Activated naive CD8-positive, alpha-beta T cell treated with anti-CD3 and anti-CD28 coated beads, Interleukin-2, amount 10 ng/mL, durations not matched to agents 7 days and 5 days (primary cell): ENCODE data around the gene MR1. TPM values are rescaled to one million over a fixed set of nuclear protein-coding genes. Genes with fewer than 3 reads are reported as not detected.
A peak's percentile ranks its signal among the peaks of the same experiment; 100 is the strongest.
"Not testable (repeated sequence)": the region's sequence is repeated elsewhere in the genome, so short reads cannot be mapped to it uniquely, and the experiment has no call there.

Experiments used
- ATAC-seq: fragments of 150-1000 bp; cut with Tn5 transposase; one replicate; pipeline ENCODE4 v1.10.0; 2021; ENCODE audit warnings: low read depth, moderate library complexity
- POLR2A ChIA-PET: fragments of 350-600 bp; sonication (Branson Sonifier 250); formaldehyde crosslinking; loops from one replicate; lab custom pipeline; 2021; ENCODE audit warnings: antibody characterized with exemption; lab: Charles Lee
- DNase-seq: peaks from one replicate; pipeline ENCODE4 v3.0.0; 2021
- H3K27ac Mint-ChIP-seq: one replicate; pipeline ENCODE4 v1.8.0; 2022; ENCODE audit warnings: mild to moderate bottlenecking, mixed read lengths
- H3K27me3 Mint-ChIP-seq: one replicate; pipeline ENCODE4 v1.8.0; 2022; ENCODE audit warnings: mild to moderate bottlenecking, moderate library complexity, mixed read lengths
- H3K36me3 Mint-ChIP-seq: one replicate; pipeline ENCODE4 v1.8.0; 2021; ENCODE audit warnings: mild to moderate bottlenecking, mixed read lengths
- H3K4me1 Mint-ChIP-seq: one replicate; pipeline ENCODE4 v1.8.0; 2021; ENCODE audit warnings: mixed read lengths
- H3K4me3 Mint-ChIP-seq: one replicate; pipeline ENCODE4 v1.8.0; 2022; ENCODE audit warnings: mild to moderate bottlenecking, moderate library complexity, mixed read lengths
- H3K9me3 Mint-ChIP-seq: one replicate; pipeline ENCODE4 v1.8.0; 2021; ENCODE audit warnings: mixed read lengths
- total RNA-seq, 2 experiments: library from RNA; stranded (reverse); gene quantifications; one replicate each; pipeline ENCODE4 v1.2.3, GENCODE V29; 2021

The MR1 gene
- total RNA-seq, 2 experiments from 2014 or later: 39.2 to 40.0 TPM

DNA sequence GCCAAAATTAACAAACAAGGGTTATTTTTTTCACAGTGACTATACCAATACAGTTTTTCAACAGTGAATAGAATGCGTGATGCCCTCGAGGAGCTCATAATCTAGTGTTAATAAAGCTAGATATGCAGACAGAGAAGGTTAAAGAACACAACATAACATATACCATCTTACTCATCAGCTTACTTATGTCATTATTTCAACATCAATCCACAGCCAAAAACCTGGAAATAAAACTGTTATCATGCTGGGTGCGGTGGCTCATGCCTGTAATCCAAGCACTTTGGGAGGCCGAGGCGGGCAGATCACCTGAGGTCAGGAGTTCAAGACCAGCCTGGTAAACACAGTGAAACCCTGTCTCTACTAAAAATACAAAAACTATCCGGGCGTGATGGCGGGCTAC lies 17.2 kb upstream of the MR1 start:
- Mint-ChIP-seq H3K4me3 (no peak overlapping the region), H3K27ac (no peak overlapping the region), H3K9me3 (no peaks in the 10 kb centered on the region), H3K27me3 (no peaks in the 10 kb centered on the region), H3K4me1 (peaks cover 40% of the 10 kb centered on the region), H3K36me3 (peaks cover 16% of the 10 kb centered on the region)
- DNase-seq (no peak), ATAC-seq (no peak)
- POLR2A ChIA-PET: no interaction called here

- Mint-ChIP-seq H3K9me3 (no peaks in the 10 kb centered on the region), H3K4me1 (peaks cover 34% of the 10 kb centered on the region), H3K27me3 (no peaks in the 10 kb centered on the region), H3K4me3 (peak overlapping the region; percentile 39), H3K36me3 (peaks cover 11% of the 10 kb centered on the region), H3K27ac (peak overlapping the region; percentile 72)
- peak; percentile 28 for ATAC-seq
- POLR2A ChIA-PET: interaction anchor here (0.7 to 2.0 kb wide), 4 partner anchors 13 to 70 kb away, joined by 4 to 6 read pairs (median 6); partner anchors contain the start of genes IER5 and MR1
- DNase-seq: no peak
Measured at GRCh38 chr1:181018901-181019681, 14.7 kb upstream of the MR1 start.

- Mint-ChIP-seq H3K27me3 (peaks cover 8% of the 10 kb centered on the region), H3K4me1 (peaks cover 34% of the 10 kb centered on the region), H3K4me3 (peak overlapping the region; percentile 91), H3K27ac (peak overlapping the region; percentile 96), H3K36me3 (peaks cover 11% of the 10 kb centered on the region), H3K9me3 (no peaks in the 10 kb centered on the region)
- DNase-seq (no peak), ATAC-seq (no peak)
- POLR2A ChIA-PET: interaction anchor here (1.2 to 3.6 kb wide), 3 partner anchors 12 to 129 kb away, joined by 3 to 47 read pairs (median 4); partner anchors contain the start of gene MR1
Measured at GRCh38 chr1:181021159-181021558, 12.6 kb upstream of the MR1 start.

DNA sequence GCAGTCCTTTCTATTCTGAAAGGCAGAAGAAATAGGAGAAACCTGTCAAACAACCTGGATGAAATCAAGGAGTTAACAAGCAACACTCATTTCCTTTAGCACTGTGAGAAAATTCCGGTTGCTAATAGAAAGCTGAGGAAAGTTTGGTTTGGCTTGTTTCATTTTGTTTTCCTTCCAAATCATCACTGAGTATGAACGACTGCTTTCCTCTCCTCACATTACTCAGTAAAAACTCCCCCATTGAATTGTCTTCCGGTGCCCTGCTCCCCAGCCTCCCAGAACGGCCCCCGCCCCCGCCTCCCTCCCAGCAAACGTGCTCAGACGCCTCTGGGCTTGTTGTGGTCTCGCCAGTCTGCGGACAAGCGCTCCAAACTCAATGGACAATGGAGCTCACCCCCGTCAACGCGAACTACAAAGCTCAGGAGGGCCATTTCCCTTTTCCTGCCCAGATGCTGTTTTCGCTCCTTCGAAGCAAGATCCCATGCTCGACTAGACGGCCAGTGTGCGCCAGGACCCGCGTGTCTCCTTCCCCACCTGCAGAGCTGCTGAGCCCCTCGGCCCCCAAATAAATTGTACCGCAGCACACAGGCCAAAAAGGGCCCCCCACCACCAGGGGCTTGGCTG lies 11.9 kb upstream of the MR1 start:
- Mint-ChIP-seq H3K4me1 (peaks cover 34% of the 10 kb centered on the region), H3K27me3 (peaks cover 11% of the 10 kb centered on the region), H3K36me3 (peaks cover 11% of the 10 kb centered on the region), H3K9me3 (no peaks in the 10 kb centered on the region), H3K27ac (peak overlapping the region; percentile 96), H3K4me3 (peak overlapping the region; percentile 91)
- DNase-seq (peak; percentile 65), ATAC-seq (peak; percentile 49)
- POLR2A ChIA-PET: interaction anchor here (0.8 to 3.6 kb wide), 11 partner anchors 9 to 519 kb away, joined by 3 to 47 read pairs (median 4); partner anchors contain the start of genes ACBD6 and MR1

GRCh38 chr1:181023265-181024057 lies 10.3 kb upstream of the MR1 start:
- Mint-ChIP-seq H3K27me3 (peaks cover 23% of the 10 kb centered on the region), H3K36me3 (peaks cover 5% of the 10 kb centered on the region), H3K4me1 (peaks cover 32% of the 10 kb centered on the region), H3K27ac (peak overlapping the region; percentile 96), H3K9me3 (peaks cover 1% of the 10 kb centered on the region), H3K4me3 (peak overlapping the region; percentile 91)
- POLR2A ChIA-PET: interaction anchor here (0.6 to 3.6 kb wide), 7 partner anchors 10 to 1292 kb away, joined by 3 to 47 read pairs (median 3); partner anchors contain the start of gene MR1
- ATAC-seq: no peak
- DNase-seq: no peak

- Mint-ChIP-seq H3K4me1 (peaks cover 14% of the 10 kb centered on the region), H3K27ac (no peak overlapping the region), H3K4me3 (no peak overlapping the region), H3K36me3 (peaks cover 4% of the 10 kb centered on the region), H3K9me3 (peaks cover 1% of the 10 kb centered on the region), H3K27me3 (peaks cover 25% of the 10 kb centered on the region)
- no peak for DNase-seq
- no peak for ATAC-seq
- POLR2A ChIA-PET: no interaction called here
Measured at GRCh38 chr1:181028196-181028595, 5.6 kb upstream of the MR1 start.

DNA sequence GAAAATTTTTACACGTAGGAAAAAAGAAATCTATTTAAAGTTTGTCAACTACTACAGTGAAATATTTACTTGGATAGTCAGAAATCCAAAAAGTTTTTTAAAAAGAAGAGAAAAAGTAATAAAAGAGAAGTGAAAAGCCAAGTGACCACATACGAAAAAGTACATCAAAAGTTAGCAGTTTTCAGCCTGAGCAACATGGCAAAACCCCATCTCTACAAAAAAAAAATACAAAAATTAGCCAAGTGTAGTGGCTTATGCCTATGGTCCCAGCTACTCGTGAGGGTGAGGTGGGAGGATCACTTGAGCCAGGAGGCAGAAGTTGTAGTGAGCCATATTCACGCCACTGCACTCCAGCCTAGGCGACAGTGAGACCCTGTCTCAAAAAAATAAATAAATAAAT lies 5.2 kb upstream of the MR1 start:
- Mint-ChIP-seq H3K36me3 (peaks cover 4% of the 10 kb centered on the region), H3K4me3 (no peak overlapping the region), H3K9me3 (peaks cover 1% of the 10 kb centered on the region), H3K4me1 (peaks cover 17% of the 10 kb centered on the region), H3K27me3 (peaks cover 25% of the 10 kb centered on the region), H3K27ac (no peak overlapping the region)
- ATAC-seq: no peak
- no peak for DNase-seq
- POLR2A ChIA-PET: no interaction called here

- peaks cover 9% of the 10 kb centered on the region for H3K27me3 Mint-ChIP-seq
- POLR2A ChIA-PET: interaction anchor here (0.9 to 3.3 kb wide), 6 partner anchors 9 to 120 kb away, joined by 3 to 47 read pairs (median 7); partner anchors contain the start of gene STX6
- no peak overlapping the region for H3K4me3 Mint-ChIP-seq
- peak overlapping the region; percentile 99 for H3K27ac Mint-ChIP-seq
- DNase-seq (no peak), ATAC-seq (no peak)
- H3K4me1 Mint-ChIP-seq: peaks cover 44% of the 10 kb centered on the region
- peaks cover 8% of the 10 kb centered on the region for H3K36me3 Mint-ChIP-seq
- no peaks in the 10 kb centered on the region for H3K9me3 Mint-ChIP-seq
Measured at GRCh38 chr1:181032535-181032934, 1.2 kb upstream of the MR1 start.

DNA sequence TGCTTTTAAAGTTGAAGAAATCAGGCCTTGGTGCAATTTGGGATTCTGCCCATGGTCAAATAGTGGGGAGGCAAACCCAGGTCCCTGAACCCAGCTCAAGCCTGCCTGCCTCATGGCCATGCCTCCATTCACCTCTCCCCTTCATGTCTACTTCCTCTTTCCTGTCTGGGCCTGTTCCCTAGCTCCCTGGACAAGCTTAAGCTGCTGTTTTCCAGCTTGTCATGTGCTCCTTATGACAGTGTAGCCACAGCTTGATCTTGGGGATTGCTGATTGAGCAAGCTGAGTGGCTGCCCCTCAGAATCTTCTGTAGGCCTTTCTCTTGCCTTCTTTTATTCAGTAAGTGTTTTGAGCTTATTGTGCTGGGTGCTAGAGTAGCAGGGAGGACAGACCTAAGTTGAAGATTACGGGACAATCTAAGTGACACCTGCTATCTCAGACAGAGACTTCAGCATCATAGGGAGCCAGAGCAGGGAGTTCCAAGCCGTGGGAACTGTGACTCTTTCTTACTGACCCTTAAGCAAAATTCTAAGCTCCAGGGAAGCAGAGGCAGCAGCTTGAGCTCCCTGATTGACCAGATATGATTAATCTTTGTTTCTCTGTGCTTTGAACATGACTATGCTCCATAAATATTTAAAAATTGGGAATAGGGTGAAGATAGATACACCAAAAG lies 520 bp upstream of the MR1 start:
- DNase-seq: peak; percentile 54
- H3K4me1 Mint-ChIP-seq: peaks cover 43% of the 10 kb centered on the region
- POLR2A ChIA-PET: interaction anchor here (0.6 to 3.3 kb wide), 9 partner anchors 10 to 119 kb away, joined by 3 to 47 read pairs (median 6); partner anchors contain the start of genes IER5 and STX6
- peak overlapping the region; percentile 99 for H3K27ac Mint-ChIP-seq
- peak overlapping the region; percentile 92 for H3K4me3 Mint-ChIP-seq
- peak; percentile 19 for ATAC-seq
- H3K36me3 Mint-ChIP-seq: peaks cover 11% of the 10 kb centered on the region
- peaks cover 2% of the 10 kb centered on the region for H3K27me3 Mint-ChIP-seq
- H3K9me3 Mint-ChIP-seq: no peaks in the 10 kb centered on the region

DNA sequence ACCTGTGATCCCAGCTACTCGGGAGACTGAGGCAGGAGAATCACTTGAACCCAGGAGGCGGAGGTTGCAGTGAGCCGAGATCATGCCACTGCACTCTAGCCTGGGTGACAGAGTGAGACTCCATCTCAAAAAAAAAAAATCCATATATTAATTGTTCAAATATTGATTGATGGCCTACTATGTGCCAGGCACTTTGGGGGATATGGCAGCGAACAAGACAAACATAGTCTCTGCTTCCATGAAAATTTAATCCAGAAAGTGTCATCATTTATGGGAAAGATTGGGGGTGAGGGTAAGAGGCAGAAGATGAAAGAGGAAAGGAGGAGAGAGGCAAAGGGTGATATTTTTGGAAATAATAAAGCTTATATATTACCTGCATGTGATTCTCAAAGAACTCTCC lies 1.4 kb downstream of the MR1 start:
- peaks cover 55% of the 10 kb centered on the region for H3K4me1 Mint-ChIP-seq
- H3K36me3 Mint-ChIP-seq: peaks cover 21% of the 10 kb centered on the region
- not testable (repeated sequence) for ATAC-seq, H3K27me3 Mint-ChIP-seq, H3K9me3 Mint-ChIP-seq, DNase-seq
- H3K4me3 Mint-ChIP-seq: peak overlapping the region; percentile 65
- POLR2A ChIA-PET: interaction anchor here (1.2 to 2.9 kb wide), 2 partner anchors 9 to 106 kb away, joined by 3 to 10 read pairs; no protein-coding TSS in a partner anchor
- peak overlapping the region; percentile 49 for H3K27ac Mint-ChIP-seq

GRCh38 chr1:181036107-181036836 lies 2.5 kb downstream of the MR1 start:
- peaks cover 21% of the 10 kb centered on the region for H3K36me3 Mint-ChIP-seq

GRCh38 chr1:181037386-181037785 lies 3.6 kb downstream of the MR1 start:
- Mint-ChIP-seq H3K36me3 (peaks cover 26% of the 10 kb centered on the region), H3K27ac (no peak overlapping the region), H3K4me1 (peaks cover 67% of the 10 kb centered on the region), H3K27me3 (no peaks in the 10 kb centered on the region), H3K9me3 (no peaks in the 10 kb centered on the region), H3K4me3 (no peak overlapping the region)
- no peak for ATAC-seq
- DNase-seq: no peak
- POLR2A ChIA-PET: interaction anchor here (1.0 to 1.9 kb wide), 4 partner anchors 53 to 535 kb away, joined by 3 to 6 read pairs (median 4); partner anchors contain the start of gene ACBD6

More at GRCh38 chr1:181036107-181036836, 2.5 kb downstream of the MR1 start:
- no peaks in the 10 kb centered on the region for H3K27me3 Mint-ChIP-seq
- H3K4me3 Mint-ChIP-seq: peak overlapping the region; percentile 65
- POLR2A ChIA-PET: no interaction called here
- no peaks in the 10 kb centered on the region for H3K9me3 Mint-ChIP-seq
- DNase-seq (no peak), ATAC-seq (no peak)
- H3K27ac Mint-ChIP-seq: peak overlapping the region; percentile 49
- peaks cover 60% of the 10 kb centered on the region for H3K4me1 Mint-ChIP-seq
